BLaER1 treated with 17β-estradiol and CSF1 and Interleukin-3, amounts not matched to agents 10 nM and 100 nM (cell line): ENCODE results near the gene TVP23A.
"Not testable (repeated sequence)": the region's sequence is repeated elsewhere in the genome, so short reads cannot be mapped to it uniquely, and the experiment has no call there.

Experiments used
- H3K27ac ChIP-seq, 11 experiments: shearing (Covaris generic); formaldehyde crosslinking; 2 replicates each; pipeline ENCODE4 v1.8.1; 2022
- H3K27me3 ChIP-seq, 11 experiments: shearing (Covaris generic); formaldehyde crosslinking; 2 replicates each; pipeline ENCODE4 v1.8.1; 2022
- H3K36me3 ChIP-seq, 11 experiments: shearing (Covaris generic); formaldehyde crosslinking; 2 replicates each; pipeline ENCODE4 v1.8.1; 2022
- H3K4me1 ChIP-seq, 10 experiments: shearing (Covaris generic); formaldehyde crosslinking; 2 replicates each; pipeline ENCODE4 v1.8.1; 2022
- H3K4me2 ChIP-seq, 11 experiments: shearing (Covaris generic); formaldehyde crosslinking; 2 replicates each; pipeline ENCODE4 v1.8.1; 2022
- H3K4me3 ChIP-seq, 10 experiments: shearing (Covaris generic); formaldehyde crosslinking; 2 replicates each; pipeline ENCODE4 v1.8.1; 2022
- H3K9ac ChIP-seq, 11 experiments: shearing (Covaris generic); formaldehyde crosslinking; 2 replicates each; pipeline ENCODE4 v1.8.1; 2022
- H3K9me3 ChIP-seq, 11 experiments: shearing (Covaris generic); formaldehyde crosslinking; replicated peaks in 1 of 11; 2 replicates each; pipeline ENCODE4 v1.8.1; 2022
- H4K20me1 ChIP-seq, 11 experiments: shearing (Covaris generic); formaldehyde crosslinking; 2 replicates each; pipeline ENCODE4 v1.8.1; 2022
- Cebpa-rat ChIP-seq, 11 experiments: shearing (Covaris generic); IDR thresholded peaks; 2 replicates each; pipeline ENCODE4 v1.8.1; 2022

The TVP23A gene

DNA sequence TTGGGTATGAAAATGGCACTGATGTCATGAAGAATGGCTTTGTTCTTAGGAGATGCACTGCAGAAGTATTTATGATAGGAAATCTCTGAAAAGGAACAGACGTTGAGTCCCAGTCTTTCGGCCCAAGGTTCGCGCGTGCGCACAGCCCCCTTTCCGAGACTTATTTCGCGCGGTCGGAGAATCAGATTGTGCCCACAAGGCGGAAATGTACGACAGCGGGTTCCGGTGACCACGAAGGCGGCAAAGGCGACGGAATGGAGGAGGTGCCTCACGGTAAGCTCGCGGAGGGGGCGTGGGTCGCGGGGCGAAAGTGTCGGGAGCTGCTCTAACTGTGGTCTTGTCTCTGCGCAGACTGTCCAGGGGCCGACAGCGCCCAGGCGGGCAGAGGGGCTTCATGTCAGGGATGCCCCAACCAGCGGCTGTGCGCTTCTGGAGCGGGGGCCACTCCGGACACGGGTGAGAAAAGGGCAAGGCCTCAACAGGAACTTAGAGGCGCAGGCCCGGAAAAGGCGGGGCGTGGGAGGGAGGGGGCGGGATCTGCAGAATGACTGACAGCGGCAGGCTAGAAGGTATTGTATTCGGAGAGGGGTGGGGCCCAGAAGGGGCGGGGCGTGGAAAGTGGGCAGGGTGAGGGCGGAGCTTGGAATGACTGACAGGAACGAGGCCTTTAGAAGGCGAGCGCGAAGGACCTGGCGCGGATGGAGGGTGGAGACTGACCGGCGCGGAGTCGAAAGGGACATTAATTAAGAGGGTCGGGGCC is 74.8 kb downstream of the TVP23A start, which contains the start of gene NUBP1:
Gene NUBP1, plus strand, starts transcription at position 233 of the 760 bp plus-strand sequence. Its CDS starts 22 bp downstream, at position 255.
- H3K4me2 ChIP-seq, result peak within 1 kb of the TSS; percentile 71 to 97 (median 92)
- peak within 1 kb of the TSS; percentile 88 to 99 (median 97) for H3K27ac ChIP-seq
- TF ChIP-seq Cebpa-rat (IDR thresholded peaks at IDR 0.05), result no peak
- H3K4me3 ChIP-seq, result peak within 1 kb of the TSS; percentile 55 to 75 (median 64)
- no peaks in the 10 kb centered on the region for H3K9me3 ChIP-seq
- peaks cover 13 to 35% (median 28%) of the 10 kb centered on the region in 11 experiments for H3K36me3 ChIP-seq
- H3K4me1 ChIP-seq, result peaks cover 65 to 89% (median 71%) of the 10 kb centered on the region in 10 experiments
- H4K20me1 ChIP-seq, result peaks cover 0 to 12% (median 0%) of the 10 kb centered on the region in 11 experiments; a peak in 2 of 22 replicates
- no peaks in the 10 kb centered on the region for H3K27me3 ChIP-seq
- H3K9ac ChIP-seq, result peak within 1 kb of the TSS; percentile 88 to 98 (median 95)

DNA sequence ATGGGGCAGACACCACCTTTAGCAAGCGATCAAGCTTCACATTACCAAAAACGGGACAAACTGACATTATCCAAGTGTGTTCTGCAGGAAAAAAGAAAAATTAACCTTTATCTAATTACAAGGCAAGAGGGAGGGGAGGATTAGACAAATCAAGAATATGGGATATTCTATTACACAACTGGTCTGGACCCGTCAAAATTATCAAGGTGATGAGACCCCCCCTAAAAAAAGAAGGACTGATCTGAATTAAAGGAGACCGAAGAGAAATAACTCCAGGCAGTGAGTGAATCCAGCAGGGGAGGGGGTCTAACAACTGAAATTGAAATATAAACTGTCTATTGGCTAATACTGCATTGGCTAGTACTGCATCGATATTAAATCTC is 75.4 kb downstream of the TVP23A start:
- Histone ChIP-seq H3K4me1 (peaks cover 65 to 89% (median 72%) of the 10 kb centered on the region in 10 experiments), H3K4me3 (peak overlapping the region; percentile 55 to 75 (median 64); a peak in 18 of 20 replicates), H3K9me3 (no peaks in the 10 kb centered on the region), H3K9ac (peak overlapping the region; percentile 88 to 98 (median 95); a peak in 21 of 22 replicates), H3K36me3 (peaks cover 10 to 29% (median 23%) of the 10 kb centered on the region in 11 experiments), H3K27me3 (no peaks in the 10 kb centered on the region), H4K20me1 (peaks cover 0 to 11% (median 0%) of the 10 kb centered on the region in 11 experiments; a peak in 2 of 22 replicates), H3K27ac (peak overlapping the region; percentile 88 to 99 (median 97)), H3K4me2 (peak overlapping the region; percentile 71 to 92 (median 82))
- TF ChIP-seq Cebpa-rat (IDR thresholded peaks at IDR 0.05), result no peak

DNA sequence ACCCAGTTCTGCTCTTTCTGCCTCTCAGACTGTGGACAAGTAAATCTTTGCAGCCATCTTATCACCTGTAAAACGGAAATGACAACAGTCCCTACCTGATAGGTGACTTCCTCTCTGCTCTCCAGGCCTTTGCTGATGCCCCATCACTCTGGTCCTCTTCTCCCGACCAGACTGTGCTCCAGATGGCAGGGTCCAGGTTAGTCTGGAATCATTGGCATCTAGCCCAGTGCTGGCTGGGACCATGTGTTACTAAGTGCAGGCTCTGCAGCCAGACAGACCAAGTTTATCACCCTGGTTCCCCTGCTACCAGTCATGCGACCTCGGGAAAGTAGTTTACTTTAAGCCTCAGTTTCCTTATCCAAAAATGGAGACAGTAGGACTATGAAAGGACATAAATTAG is 76.8 kb downstream of the TVP23A start:
- Histone ChIP-seq H3K27ac (no peak overlapping the region), H3K4me1 (peaks cover 73 to 87% (median 78%) of the 10 kb centered on the region in 10 experiments), H3K27me3 (no peaks in the 10 kb centered on the region), H3K4me3 (no peak overlapping the region), H4K20me1 (peaks cover 0 to 9% (median 0%) of the 10 kb centered on the region in 11 experiments; a peak in 2 of 22 replicates), H3K9ac (no peak overlapping the region), H3K9me3 (no peaks in the 10 kb centered on the region), H3K4me2 (0 out of 22 replicates have a peak overlapping the region, but pooled peaks of 1 of the 11 experiments have one; percentile 4), H3K36me3 (peaks cover 0 to 16% (median 9%) of the 10 kb centered on the region in 11 experiments; a peak in 18 of 22 replicates)
- TF ChIP-seq Cebpa-rat (IDR thresholded peaks at IDR 0.05), result no peak

DNA sequence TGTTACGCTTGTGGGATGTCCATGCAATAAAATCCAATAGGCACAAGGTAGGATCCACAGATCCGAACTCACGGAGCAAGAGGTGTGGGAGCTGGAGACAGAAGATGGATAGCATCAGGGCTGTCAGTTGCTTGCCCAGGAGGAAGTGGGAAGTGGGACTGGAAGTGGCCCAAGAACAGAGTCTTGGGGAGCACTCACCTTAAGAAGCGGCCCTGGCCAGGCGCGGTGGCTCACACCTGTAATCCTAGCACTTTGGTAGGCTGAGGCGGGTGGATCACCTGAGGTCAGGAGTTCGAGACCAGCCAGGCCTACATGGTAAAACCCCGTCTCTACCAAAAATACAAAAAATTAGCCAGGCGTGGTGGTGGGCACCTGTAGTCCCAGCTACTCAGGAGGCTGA is 77.3 kb downstream of the TVP23A start:
- H3K4me1 ChIP-seq, result peaks cover 68 to 81% (median 74%) of the 10 kb centered on the region in 10 experiments
- H3K36me3 ChIP-seq, H3K27me3 ChIP-seq, H3K9me3 ChIP-seq, H3K4me3 ChIP-seq, H3K9ac ChIP-seq, H4K20me1 ChIP-seq, H3K27ac ChIP-seq: not testable (repeated sequence)
- H3K4me2 ChIP-seq, result peak overlapping the region in 6 of 11 experiments; percentile 7 to 39 (median 23); a peak in 9 of 22 replicates

DNA sequence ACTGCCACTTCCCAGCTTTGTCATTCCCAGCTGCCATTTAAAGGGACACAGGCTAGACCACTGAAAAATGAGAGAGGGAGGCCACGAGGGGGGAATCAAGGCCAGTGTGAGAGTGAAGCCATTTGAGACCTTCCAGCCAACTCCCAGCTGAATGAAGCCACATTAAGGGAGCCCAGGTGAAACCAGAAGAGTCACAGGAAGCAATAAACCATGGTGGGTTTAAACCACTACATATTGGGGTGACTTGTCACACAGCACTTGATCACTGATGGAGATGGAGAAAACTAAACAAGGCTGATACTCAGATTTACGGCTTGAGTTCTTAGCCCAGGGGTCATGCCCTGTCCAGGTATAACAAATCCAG is 77.8 kb downstream of the TVP23A start:
- Histone ChIP-seq H3K36me3 (peaks cover 0 to 6% (median 3%) of the 10 kb centered on the region in 11 experiments; a peak in 7 of 22 replicates), H3K9ac (no peak overlapping the region), H4K20me1 (peaks cover 0 to 6% (median 0%) of the 10 kb centered on the region in 11 experiments; a peak in 2 of 22 replicates), H3K4me2 (peak overlapping the region in 7 of 11 experiments; percentile 7 to 39 (median 23); a peak in 12 of 22 replicates), H3K27ac (0 out of 22 replicates have a peak overlapping the region, but pooled peaks of 1 of the 11 experiments have one; percentile 1), H3K27me3 (no peaks in the 10 kb centered on the region), H3K4me3 (no peak overlapping the region), H3K9me3 (no peaks in the 10 kb centered on the region), H3K4me1 (peaks cover 64 to 77% (median 69%) of the 10 kb centered on the region in 10 experiments)
- no peak for TF ChIP-seq Cebpa-rat (IDR thresholded peaks at IDR 0.05)

DNA sequence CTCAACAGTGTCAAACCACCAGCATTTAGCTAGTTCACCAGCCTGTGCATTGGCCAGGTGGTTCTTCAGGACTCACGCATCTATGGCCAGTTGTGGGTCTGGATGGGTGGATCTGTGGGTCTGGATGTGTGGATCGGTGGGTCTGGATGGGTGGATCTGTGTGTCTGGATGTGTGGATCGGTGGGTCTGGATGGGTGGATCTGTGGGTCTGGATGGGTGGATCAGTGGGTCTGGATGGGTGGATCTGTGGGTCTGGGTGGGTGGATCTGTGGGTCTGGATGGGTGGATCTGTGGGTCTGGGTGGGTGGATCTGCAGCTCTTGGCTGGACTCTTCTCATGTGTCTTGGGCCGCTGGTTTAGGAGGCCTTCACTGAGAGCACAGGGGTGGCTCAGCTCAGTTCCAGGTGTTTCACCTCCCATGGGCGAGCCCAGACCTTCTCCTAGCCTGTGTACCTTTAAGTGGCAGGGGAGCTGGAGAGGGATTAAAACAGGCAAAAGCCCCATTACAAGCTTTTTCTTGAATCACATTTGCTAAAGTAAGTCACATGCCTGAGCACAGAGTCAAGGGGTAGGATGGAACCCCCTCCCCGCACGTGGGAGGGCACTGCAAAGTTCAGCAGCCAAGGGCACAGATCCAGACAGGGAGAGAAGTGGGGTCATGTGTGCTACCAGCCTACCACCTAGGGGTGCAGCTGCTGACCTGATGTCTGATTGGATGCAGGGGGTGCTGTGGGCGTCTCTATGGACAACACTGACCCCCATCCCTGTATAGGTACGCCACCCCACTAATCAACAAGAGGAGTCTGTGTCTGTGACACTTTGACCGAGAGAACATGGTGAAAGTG is 78.4 kb downstream of the TVP23A start:
- Histone ChIP-seq H3K27ac (0 out of 22 replicates have a peak overlapping the region, but pooled peaks of 1 of the 11 experiments have one; percentile 1), H3K4me3 (no peak overlapping the region), H3K4me2 (peak overlapping the region in 7 of 11 experiments; percentile 7 to 70 (median 23); a peak in 13 of 22 replicates), H3K4me1 (peaks cover 58 to 71% (median 63%) of the 10 kb centered on the region in 10 experiments), H4K20me1 (no peaks in the 10 kb centered on the region; a peak in 1 of 22 replicates), H3K9ac (no peak overlapping the region), H3K36me3 (peaks cover 0 to 4% (median 0%) of the 10 kb centered on the region in 11 experiments; a peak in 1 of 22 replicates), H3K27me3 (no peaks in the 10 kb centered on the region), H3K9me3 (no peaks in the 10 kb centered on the region)
- no peak for TF ChIP-seq Cebpa-rat (IDR thresholded peaks at IDR 0.05)

DNA sequence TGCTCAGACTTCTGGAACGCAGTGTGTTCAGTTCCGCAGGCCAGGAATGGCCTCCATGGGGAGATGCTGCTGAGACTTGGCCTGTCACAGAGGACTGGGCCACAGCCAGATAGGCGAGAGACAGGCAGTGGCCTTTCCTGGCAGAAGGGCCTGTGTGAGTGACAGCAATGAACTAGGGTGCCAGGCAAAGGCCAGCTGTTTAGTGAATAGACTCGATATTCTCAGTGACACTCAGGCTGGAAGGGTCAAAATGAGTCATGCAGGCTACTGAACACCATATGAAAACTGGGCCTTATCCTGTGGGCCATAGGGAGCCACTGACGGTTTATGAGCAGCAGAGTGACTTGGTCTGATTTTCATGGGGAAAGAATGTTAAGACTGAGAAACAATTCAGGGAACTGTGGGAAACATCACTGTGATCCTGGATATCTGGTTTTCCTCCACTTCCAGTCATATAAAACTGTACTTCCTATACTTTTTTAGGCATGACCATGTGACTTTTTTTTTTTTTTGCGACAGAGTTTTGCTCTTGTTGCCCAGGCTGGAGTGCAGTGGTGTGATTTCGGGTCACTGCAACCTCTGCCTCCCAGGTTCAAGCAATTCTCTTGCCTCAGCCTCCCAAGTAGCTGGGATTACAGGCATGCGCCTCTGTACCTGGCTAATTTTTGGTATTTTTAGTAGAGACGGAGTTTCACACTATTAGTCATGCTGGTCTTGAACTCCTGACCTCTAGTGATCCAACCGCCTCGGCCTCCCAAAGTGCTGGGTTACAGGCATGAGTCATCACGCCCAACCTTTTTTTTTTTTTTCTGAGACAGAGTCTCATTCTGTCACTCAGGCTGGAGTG is 80.1 kb downstream of the TVP23A start:
- Histone ChIP-seq H3K27ac (peak overlapping the region in 10 of 11 experiments; percentile 46 to 84 (median 79); a peak in 18 of 22 replicates), H3K4me1 (peaks cover 47 to 60% (median 52%) of the 10 kb centered on the region in 10 experiments), H3K4me2 (peak overlapping the region; percentile 43 to 86 (median 75)), H3K4me3 (no peak overlapping the region), H3K27me3 (no peaks in the 10 kb centered on the region), H3K36me3 (no peaks in the 10 kb centered on the region), H3K9me3 (peaks cover 0 to 6% (median 3%) of the 10 kb centered on the region in 11 experiments; a peak in 11 of 22 replicates), H4K20me1 (no peaks in the 10 kb centered on the region), H3K9ac (peak overlapping the region in 6 of 11 experiments; percentile 3 to 44 (median 38); a peak in 7 of 22 replicates)
- no peak for TF ChIP-seq Cebpa-rat (IDR thresholded peaks at IDR 0.05)
